Colonic mucosa (tissue), 4 donors: ENCODE measurements around the gene MORN1. TPM values are rescaled to one million over a fixed set of nuclear protein-coding genes. Genes with fewer than 3 reads are reported as not detected.

Experiments used
- DNase-seq: peaks from one replicate; pipeline ENCODE4 v3.0.0-alpha.2; 2020
- H3K27ac ChIP-seq: fragments of 200-600 bp; one replicate; pipeline ENCODE4 v1.8.0; 2021
- H3K27me3 ChIP-seq: fragments of 200-600 bp; one replicate; pipeline ENCODE4 v1.8.0; 2021
- H3K36me3 ChIP-seq: fragments of 200-600 bp; one replicate; pipeline ENCODE4 v1.8.0; 2021
- H3K4me1 ChIP-seq: fragments of 200-600 bp; one replicate; pipeline ENCODE4 v1.8.0; 2021; ENCODE audit warnings: mild to moderate bottlenecking
- H3K4me3 ChIP-seq: fragments of 200-600 bp; one replicate; pipeline ENCODE4 v1.8.0; 2021
- H3K9ac ChIP-seq, 2 donors: one replicate each; pipeline ENCODE4 v1.7.0; 2013; ENCODE audit warnings: control low read depth in 2 of 2, low read depth in 2 of 2, low read length in 2 of 2
- H3K9me3 ChIP-seq: fragments of 200-600 bp; one replicate; pipeline ENCODE4 v1.8.0; 2021
- CTCF ChIP-seq: fragments of 200-600 bp; IDR thresholded peaks from one replicate; pipeline ENCODE4 v1.8.0; 2022; ENCODE audit warnings: antibody characterized with exemption, mild to moderate bottlenecking
- intact Hi-C: fragments of 100-400 bp; cut with DNase I; formaldehyde crosslinking; loops from one replicate; pipeline ENCODE4 v1.14.1; 2022
- total RNA-seq, 2 donors: library from RNA; stranded (reverse); fragmentation: NEBNext Ultra II Directional in 1 of 2; extraction: Animal tissue kit (Norgen Biotek cat#: 25700) in 1 of 2; gene quantifications; one replicate each; pipeline ENCODE4 v1.2.1, GENCODE V29; 2021
- donor health status: healthy.
- donor health status: DM: no; HTN: no; CAD: no.
- donor health status: DM: no; HTN: no; CAD: no.

The MORN1 gene
- total RNA-seq, 2 donors from 2014 or later = 11.3 to 18.9 TPM

DNA sequence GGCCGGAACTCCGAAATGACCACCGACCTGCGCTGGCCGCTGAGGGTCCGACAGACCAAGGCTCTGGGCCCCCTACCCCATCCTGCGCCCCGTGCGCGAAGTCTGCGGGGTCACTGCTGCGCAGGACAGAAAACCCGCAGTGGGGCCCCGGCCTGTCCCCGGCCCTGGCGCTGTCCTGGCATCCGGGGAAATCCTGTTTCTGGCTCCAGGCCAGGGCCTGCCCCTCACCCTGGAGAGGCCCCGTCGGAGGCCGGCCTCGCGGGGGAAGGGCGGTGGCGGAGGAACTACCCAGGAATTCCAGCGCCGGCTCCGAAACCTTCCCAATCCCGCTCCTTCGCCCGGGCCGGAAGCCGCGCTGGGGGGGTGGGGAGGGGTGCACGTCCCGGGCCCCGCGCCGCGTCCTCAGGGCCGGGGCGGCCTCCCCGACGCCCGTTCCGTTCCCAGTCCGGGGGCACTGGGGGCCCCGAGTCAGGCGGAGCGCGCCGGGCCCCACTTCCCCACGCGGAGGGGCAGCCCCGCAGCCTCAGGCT is 77.0 kb downstream of the MORN1 start:
- no peaks in the 10 kb centered on the region for H3K36me3 ChIP-seq
- DNase-seq = peak; percentile 48
- peaks cover 7% of the 10 kb centered on the region for H3K4me1 ChIP-seq
- no peak for TF ChIP-seq CTCF
- H3K27me3 ChIP-seq = peaks cover 4% of the 10 kb centered on the region
- peak overlapping the region; percentile 78 for H3K27ac ChIP-seq
- H3K9ac ChIP-seq = peak overlapping the region; percentile 28 to 34
- H3K9me3 ChIP-seq = no peaks in the 10 kb centered on the region
- intact Hi-C loops = no loop called here
- H3K4me3 ChIP-seq = peak overlapping the region; percentile 56

GRCh38 chr1:2313651-2314261 is 77.6 kb downstream of the MORN1 start:
- intact Hi-C loops = no loop called here
- Histone ChIP-seq H3K4me3 (no peak overlapping the region), H3K27ac (peak overlapping the region; percentile 78), H3K36me3 (no peaks in the 10 kb centered on the region), H3K4me1 (peaks cover 7% of the 10 kb centered on the region), H3K27me3 (peaks cover 4% of the 10 kb centered on the region), H3K9me3 (no peaks in the 10 kb centered on the region), H3K9ac (peak overlapping the region; percentile 28 to 34)
- no peak for TF ChIP-seq CTCF
- no peak for DNase-seq

DNA sequence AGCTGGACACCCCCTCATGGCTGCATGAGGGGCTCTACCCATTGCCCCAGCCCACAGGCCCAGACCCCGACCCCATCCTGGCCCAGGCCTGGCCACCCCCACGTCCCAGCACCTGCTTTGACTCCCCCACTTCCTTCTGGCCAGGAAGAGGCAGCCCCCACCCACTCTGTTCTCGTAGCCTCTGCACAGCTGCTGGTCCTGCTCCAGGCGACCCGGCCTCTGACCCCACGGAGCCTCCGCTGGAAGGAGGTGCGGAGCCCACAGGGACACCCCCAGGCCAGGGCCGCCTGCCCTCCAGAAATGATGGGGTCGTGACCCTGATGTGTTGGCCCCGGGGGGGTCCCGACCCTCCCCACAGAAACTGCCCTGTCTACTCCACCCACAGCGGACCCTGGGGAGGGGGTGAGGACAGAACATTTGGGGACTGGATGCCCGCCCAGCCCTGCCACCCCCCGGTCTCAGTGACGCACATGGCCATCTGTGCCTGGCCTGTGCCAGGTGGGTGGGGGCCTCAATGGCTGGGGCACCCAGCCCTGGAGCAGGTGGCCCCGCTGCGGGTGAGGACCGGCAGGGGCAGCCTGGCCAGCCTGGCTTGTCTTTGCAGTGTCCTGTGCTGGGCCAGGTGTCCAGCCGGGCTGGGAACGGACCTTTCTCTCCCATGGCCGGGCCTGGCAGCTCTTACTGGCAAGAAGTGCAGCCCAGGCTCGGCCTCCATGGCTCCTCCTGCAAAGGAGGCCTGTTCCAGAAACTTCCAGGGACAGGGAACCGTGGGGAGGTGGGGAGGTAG is 78.6 kb downstream of the MORN1 start:
- peaks cover 4% of the 10 kb centered on the region for H3K27me3 ChIP-seq
- no peak overlapping the region for H3K4me3 ChIP-seq
- peak overlapping the region in 1 of 2 donors; percentile 24 for H3K9ac ChIP-seq
- no peaks in the 10 kb centered on the region for H3K9me3 ChIP-seq
- no peak for TF ChIP-seq CTCF
- H3K27ac ChIP-seq = peak overlapping the region; percentile 78
- H3K4me1 ChIP-seq = peaks cover 7% of the 10 kb centered on the region
- intact Hi-C loops = no loop called here
- DNase-seq = no peak
- H3K36me3 ChIP-seq = peaks cover 4% of the 10 kb centered on the region

DNA sequence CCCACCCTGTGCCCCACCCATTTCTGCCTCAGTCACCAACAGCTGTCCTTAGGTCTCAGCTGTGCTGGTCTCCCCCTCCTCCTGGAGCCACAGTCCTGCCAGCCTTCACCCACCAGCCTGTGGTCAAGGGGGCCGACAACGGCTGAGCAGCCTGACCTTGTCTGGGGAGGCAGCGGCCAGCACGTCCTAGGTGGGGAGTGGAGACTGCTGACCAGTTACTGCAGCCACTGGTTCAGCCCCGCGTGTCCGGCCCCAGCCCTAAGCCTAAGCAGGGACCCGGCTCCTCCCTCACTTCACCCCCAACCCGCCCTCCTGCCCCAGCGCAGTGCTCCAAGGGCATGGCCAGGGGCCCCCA is 79.2 kb downstream of the MORN1 start:
- no peak for TF ChIP-seq CTCF

GRCh38 chr1:2311184-2312032 is 79.9 kb downstream of the MORN1 start:
- peaks cover 4% of the 10 kb centered on the region for H3K27me3 ChIP-seq
- intact Hi-C loops = no loop called here
- peak overlapping the region; percentile 4 to 43 for H3K9ac ChIP-seq
- H3K9me3 ChIP-seq = no peaks in the 10 kb centered on the region
- no peak overlapping the region for H3K4me3 ChIP-seq
- peak; percentile 19 for TF ChIP-seq CTCF
- peaks cover 7% of the 10 kb centered on the region for H3K4me1 ChIP-seq
- DNase-seq = peak; percentile 67
- peaks cover 5% of the 10 kb centered on the region for H3K36me3 ChIP-seq
- H3K27ac ChIP-seq = no peak overlapping the region

More for the DNA sequence above, 79.2 kb downstream of the MORN1 start:
- Histone ChIP-seq H3K4me3 (no peak overlapping the region), H3K27ac (no peak overlapping the region), H3K9me3 (no peaks in the 10 kb centered on the region), H3K36me3 (peaks cover 5% of the 10 kb centered on the region), H3K4me1 (peaks cover 7% of the 10 kb centered on the region), H3K9ac (no peak overlapping the region), H3K27me3 (peaks cover 4% of the 10 kb centered on the region)
- intact Hi-C loops = no loop called here
- DNase-seq = no peak
